ENCODE results near the gene TENM3.
"Not testable (repeated sequence)": the region's sequence is repeated elsewhere in the genome, so short reads cannot be mapped to it uniquely, and the experiment has no call there.

The TENM3 gene

GRCh38 chr4:182228991-182229577 is 14.1 kb upstream of the TENM3 start:
- no peak for DNase-seq (ENCODE audit: low spot score)

GRCh38 chr4:182230256-182230655 is 12.9 kb upstream of the TENM3 start:
- DNase-seq (ENCODE audit: low spot score) = no peak

- DNase-seq (ENCODE audit: low spot score) = no peak
These were observed 12.1 kb upstream of the TENM3 start for GRCh38 chr4:182231080-182231479.

DNA sequence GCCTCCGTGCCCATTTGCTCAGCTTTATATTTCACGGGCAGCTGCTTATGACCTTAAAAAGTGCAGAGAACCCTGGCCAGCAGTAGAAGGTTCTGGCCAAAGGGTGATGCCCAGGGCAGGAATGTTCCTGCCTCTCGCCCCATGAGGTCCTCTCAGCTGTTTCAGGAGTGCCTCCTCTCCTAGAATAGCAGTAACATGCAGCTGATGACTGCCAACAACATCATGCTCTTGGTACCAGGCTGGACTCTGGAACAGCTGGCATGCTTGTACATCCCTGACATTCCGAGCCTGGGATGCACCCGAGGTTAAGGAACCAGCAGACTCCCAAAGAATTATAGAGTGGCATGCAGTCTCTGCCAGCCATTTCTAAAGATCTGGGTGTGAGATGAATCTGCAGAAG is 11.7 kb upstream of the TENM3 start:
- DNase-seq (ENCODE audit: low spot score) = no peak

GRCh38 chr4:182233310-182234090 is 9.7 kb upstream of the TENM3 start:
- no peak for DNase-seq (ENCODE audit: low spot score)

- DNase-seq (ENCODE audit: low spot score) = no peak
These were observed 8.0 kb upstream of the TENM3 start for GRCh38 chr4:182235021-182235795.

DNA sequence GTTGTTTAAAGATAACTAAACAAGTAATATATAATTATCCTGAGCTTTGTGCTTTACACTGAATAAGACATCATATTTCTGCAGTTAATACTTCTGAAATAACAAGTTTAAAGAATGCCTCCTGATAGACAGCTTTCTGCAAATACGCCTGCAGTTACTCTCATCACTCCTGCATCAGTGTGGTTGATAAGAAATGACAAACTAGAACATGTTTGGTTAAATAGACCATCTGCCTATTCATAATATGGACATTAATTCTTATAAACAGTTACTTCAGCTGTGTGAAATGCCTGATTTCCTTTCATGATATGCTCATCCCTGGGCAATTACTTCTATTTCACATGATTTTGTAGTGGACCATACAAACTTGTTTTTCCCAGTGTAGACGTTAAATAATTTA is 7.0 kb upstream of the TENM3 start:
- no peak for DNase-seq (ENCODE audit: low spot score)

- DNase-seq (ENCODE audit: low spot score) = not testable (repeated sequence)
These were observed 6.2 kb upstream of the TENM3 start for GRCh38 chr4:182237010-182237409.

- DNase-seq (ENCODE audit: low spot score) = no peak
These were observed 4.8 kb upstream of the TENM3 start for GRCh38 chr4:182238355-182238931.

DNA sequence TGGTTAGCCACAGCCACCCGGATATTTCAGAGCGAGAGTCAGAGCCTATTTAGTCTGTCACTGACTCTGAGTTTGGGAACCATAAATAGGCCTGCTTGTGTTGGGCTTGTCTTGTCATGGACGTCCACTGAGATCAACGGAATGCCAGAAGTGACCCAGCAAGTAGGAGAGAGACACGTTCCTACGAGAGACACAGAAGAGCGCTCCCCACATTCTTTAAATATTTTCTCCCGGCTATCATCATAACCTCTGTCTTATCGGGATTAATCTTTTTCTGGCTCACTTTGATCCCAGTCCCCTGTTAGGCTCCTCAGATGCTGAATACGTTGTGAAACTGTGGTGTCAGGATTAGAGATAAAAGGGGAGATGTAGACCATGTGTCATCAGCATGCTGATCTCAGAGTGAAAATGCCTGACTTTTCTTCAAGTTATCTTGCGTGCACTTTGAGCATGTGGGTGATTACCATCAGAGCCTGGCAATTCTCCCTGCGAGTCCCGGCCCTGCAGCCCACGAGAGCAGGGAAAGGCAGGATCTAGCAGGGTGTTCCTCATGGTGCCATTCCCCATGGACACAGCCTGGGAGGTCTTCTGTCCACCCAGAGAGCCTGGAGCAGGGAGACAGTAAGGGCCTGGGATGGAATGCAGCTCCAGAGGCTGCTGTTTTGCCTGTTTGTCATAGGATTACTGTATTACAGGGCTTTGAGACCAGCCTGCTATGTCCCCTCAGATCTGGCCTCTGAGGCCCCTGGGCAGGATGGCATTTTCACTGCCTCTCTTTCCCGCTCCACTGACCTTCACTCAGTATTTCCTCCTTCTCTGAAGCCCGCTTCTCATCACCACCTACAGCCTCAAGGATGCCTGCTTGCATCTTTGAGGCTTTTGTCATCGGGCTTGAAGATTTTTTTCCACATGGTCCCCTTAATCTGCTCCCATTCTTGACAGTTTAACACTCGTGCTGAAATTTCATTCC is 2.8 kb upstream of the TENM3 start:
- no peak for DNase-seq (ENCODE audit: low spot score)

DNA sequence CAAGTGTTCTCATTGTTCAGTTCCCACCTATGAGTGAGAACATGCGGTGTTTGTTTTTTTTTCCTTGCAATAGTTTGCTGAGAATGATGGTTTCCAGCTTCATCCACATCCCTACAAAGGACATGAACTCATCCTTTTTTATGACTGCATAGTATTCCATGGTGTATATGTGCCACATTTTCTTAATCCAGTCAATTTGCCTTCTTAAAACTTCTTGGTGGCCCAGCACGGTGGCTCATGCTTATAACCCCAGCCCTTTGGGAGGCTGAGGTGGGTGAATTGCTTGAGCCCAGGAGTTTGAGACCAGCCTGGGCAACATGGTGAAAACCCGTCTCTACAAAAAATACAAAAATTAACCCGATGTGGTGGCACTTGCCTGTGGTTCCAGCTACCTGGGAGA is 942 bp upstream of the TENM3 start:
- DNase-seq (ENCODE audit: low spot score) = not testable (repeated sequence)

DNA sequence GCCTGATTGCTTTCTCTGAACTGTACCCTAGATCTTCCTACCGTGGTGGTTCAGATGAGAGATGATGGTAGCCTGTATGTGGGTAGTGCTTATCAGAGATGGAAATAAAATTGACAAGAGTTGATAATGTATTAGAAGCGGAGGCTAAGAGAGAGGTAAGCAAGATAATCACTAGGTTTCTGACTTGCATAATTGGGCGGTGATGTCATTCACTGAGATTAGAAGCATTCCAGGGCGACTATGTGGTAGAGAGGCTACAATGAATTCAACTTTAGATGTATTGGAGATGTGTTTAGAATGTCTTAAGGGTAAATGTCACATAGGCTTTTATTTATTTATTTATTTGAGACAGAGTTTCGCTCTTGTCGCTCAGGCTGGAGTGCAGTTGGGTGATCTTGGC is 415 bp upstream of the TENM3 start:
- no peak for DNase-seq (ENCODE audit: low spot score)

GRCh38 chr4:182245041-182245440 is 1.8 kb downstream of the TENM3 start:
- no peak for DNase-seq (ENCODE audit: low spot score)

DNA sequence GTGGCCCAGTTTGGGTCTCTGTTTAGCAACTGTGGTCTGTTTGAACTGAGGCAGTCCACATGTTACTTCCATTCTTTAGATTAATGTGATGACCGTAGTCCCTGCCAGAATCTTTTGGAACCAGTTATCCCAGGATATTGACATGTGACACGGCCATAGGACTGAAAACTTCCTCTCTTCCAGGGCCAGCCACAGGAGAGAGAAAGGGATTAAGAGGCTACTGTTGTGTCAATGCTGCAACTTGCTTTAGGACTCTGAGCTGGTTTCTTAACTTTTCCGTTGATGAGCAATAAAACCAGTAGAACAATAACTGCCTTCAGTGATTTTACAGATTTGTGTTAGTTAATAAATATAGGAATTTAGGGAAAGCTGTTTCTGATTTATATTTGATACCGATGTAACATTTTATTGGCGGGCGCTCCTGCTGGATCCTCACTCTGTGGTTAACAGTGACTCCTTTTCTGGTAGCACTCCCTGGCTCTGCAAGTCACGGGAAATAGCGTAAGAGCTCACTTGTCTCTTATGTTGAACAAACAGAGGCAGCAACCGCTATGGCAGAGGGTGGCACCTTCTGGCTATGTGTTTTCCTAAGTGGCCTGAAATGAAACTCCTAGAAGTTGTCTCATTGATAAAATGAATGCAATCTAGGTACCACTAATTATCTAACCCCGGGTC is 2.5 kb downstream of the TENM3 start:
- no peak for DNase-seq (ENCODE audit: low spot score)

DNA sequence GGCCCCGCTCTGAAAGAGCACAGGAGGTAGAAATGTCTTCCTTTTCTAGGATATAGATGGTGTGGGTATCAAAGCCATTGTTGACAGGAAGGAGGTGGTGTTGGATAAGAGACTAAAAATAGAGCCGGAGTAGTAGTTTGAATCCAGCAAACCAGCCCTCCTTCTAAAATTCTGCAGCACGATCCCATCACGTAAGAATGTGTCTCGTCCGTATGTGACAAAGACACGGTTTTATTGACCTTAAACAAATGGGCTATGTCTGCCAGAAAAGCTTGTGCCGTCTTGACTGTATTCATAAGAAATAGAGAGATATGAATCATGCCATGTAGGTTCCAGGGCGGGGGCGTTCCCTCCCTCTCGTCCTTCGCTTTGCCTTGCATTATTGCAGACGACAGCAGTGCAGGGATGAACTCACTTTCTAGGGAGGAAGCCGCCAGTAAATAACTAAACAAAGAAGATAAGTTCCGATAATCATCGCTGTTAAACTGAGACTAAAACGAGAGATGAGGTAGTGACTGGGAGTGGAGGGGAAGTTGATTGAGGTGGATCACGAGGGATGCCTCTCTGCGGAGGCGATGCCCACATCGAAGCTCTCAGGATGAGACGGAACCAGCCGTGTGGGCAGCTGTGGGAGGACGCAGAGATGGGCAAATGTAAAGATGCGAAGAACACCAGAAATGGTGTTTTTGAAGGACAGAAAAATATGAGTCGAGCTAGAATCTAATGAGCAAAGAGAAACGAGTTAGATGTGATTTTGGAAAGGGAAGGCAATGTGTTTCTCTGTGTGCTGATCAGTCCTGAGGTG is 3.4 kb downstream of the TENM3 start:
- DNase-seq (ENCODE audit: low spot score) = no peak

DNA sequence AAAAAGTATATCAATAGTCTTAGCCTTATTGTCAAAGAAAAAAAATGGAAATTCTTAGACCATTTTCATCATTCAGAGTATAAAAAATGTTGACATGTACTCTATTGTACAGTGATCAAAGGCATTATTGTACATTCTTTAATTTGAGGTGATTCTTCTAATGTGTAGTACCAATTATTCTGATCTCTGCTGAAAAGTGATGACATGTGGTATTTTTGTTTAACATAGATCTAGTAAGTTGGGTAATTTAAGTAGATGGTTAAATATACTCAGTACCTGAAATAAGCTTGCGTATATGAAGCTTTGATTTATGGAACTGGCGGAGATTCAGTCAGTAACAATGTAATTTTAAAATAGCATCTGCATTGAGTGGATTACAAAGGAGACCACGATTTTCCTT is 5.1 kb downstream of the TENM3 start:
- DNase-seq (ENCODE audit: low spot score) = no peak

GRCh38 chr4:182250446-182250845 is 7.2 kb downstream of the TENM3 start:
- no peak for DNase-seq (ENCODE audit: low spot score)

DNA sequence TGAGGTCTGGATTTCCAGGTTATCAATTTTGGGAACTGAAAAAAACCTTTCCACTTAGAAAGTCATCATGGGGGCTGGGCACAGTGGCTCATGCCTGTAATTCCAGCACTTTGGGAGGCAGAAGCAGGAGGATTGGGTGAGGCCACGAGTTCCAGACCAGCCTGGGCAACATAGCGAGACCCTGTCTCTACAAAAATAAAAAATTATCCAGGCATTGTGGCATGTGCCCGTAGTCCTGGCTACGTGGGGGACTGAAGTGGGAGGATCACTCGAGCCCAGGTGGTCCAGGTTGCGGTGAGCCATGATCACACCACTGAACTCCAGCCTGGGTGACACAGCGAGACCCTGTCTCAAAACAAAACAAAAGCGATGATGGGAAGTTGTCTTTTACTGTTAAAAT is 7.9 kb downstream of the TENM3 start:
- no peak for DNase-seq (ENCODE audit: low spot score)

GRCh38 chr4:182252220-182252619 is 9.0 kb downstream of the TENM3 start:
- no peak for DNase-seq (ENCODE audit: low spot score)

All from activated CD4-positive, alpha-beta T cell treated with anti-CD3 and anti-CD28 coated beads, Interleukin-2, Interleukin-4, amounts not matched to agents 100 ng/mL and 50 ng/mL, durations not matched to agents 16 hours and 8 hours (primary cell).